Uterus (tissue), 2 donors: ENCODE results near the gene CASQ1.

Source experiments
- CTCF ChIP-seq, 4 experiments: fragments of 200-600 bp in 2 of 4; fragments of 450-650 bp in 2 of 4; sonication (generic) in 2 of 4; IDR thresholded peaks; one replicate each; pipeline ENCODE4 v1.5.1; 2016 to 2019; ENCODE audit warnings: antibody characterized with exemption in 4 of 4, mild to moderate bottlenecking in 2 of 4, moderate library complexity in 1 of 4
- POLR2A ChIP-seq, 2 donors: fragments of 450-650 bp; IDR thresholded peaks; one replicate each; pipeline ENCODE4 v1.6.1; 2016; ENCODE audit warnings: antibody characterized with exemption in 2 of 2, mild to moderate bottlenecking in 1 of 2, moderate library complexity in 1 of 2

GRCh38 chr1:160144921-160145320 is 45.5 kb upstream of the CASQ1 start:
- TF ChIP-seq CTCF (IDR thresholded peaks at IDR 0.05) (no peak), POLR2A (IDR thresholded peaks at IDR 0.05) (no peak)
